GM23248 (cell line): ENCODE measurements around the gene HEMK1. TPM values are rescaled to one million over a fixed set of nuclear protein-coding genes. Genes with fewer than 3 reads are reported as not detected.

Experiments used
- DNase-seq: peaks from one replicate; pipeline ENCODE4 v3.0.0-alpha.2; 2015
- H2AFZ ChIP-seq: fragments of 200-600 bp; sonication (generic); 2 replicates; pipeline ENCODE4 v1.6.1; 2016; ENCODE audit warnings: antibody characterized with exemption
- H3F3A ChIP-seq: fragments of 200-600 bp; sonication (generic); 2 replicates; pipeline ENCODE4 v1.6.1; 2016; ENCODE audit warnings: mild to moderate bottlenecking, antibody characterized with exemption, mixed run types; ENCODE audit not compliant: insufficient read depth
- H3K27ac ChIP-seq: fragments of 200-600 bp; sonication (generic); 2 replicates; pipeline ENCODE4 v1.5.1; 2016; ENCODE audit warnings: mild to moderate bottlenecking
- H3K27me3 ChIP-seq: fragments of 200-600 bp; sonication (generic); replicated peaks from 2 replicates; pipeline ENCODE4 v1.6.1; 2016; ENCODE audit warnings: mild to moderate bottlenecking; ENCODE audit not compliant: insufficient read depth
- H3K36me3 ChIP-seq: fragments of 200-600 bp; sonication (generic); 2 replicates; pipeline ENCODE4 v1.6.1; 2016; ENCODE audit warnings: low read depth, mild to moderate bottlenecking
- H3K4me1 ChIP-seq: fragments of 200-600 bp; sonication (generic); 2 replicates; pipeline ENCODE4 v1.6.1; 2016; ENCODE audit warnings: mild to moderate bottlenecking; ENCODE audit not compliant: insufficient read depth
- H3K4me2 ChIP-seq: fragments of 200-600 bp; sonication (generic); one replicate; pipeline ENCODE4 v1.6.1; 2016; ENCODE audit warnings: mild to moderate bottlenecking; ENCODE audit not compliant: unreplicated experiment
- H3K4me3 ChIP-seq: fragments of 200-600 bp; sonication (generic); 2 replicates; pipeline ENCODE4 v1.5.1; 2016; ENCODE audit warnings: mild to moderate bottlenecking
- H3K79me2 ChIP-seq: fragments of 200-600 bp; sonication (generic); 2 replicates; pipeline ENCODE4 v1.6.1; 2016; ENCODE audit warnings: mild to moderate bottlenecking; ENCODE audit not compliant: insufficient read depth
- H3K9ac ChIP-seq: fragments of 200-600 bp; sonication (generic); 2 replicates; pipeline ENCODE4 v1.6.1; 2016; ENCODE audit warnings: mild to moderate bottlenecking
- H3K9me2 ChIP-seq: fragments of 200-600 bp; sonication (generic); 2 replicates; pipeline ENCODE4 v1.6.1; 2016; ENCODE audit warnings: mixed run types, mild to moderate bottlenecking, moderate library complexity; ENCODE audit not compliant: insufficient read depth
- H3K9me3 ChIP-seq: fragments of 200-600 bp; sonication (generic); one replicate; pipeline ENCODE4 v1.6.1; 2017; ENCODE audit warnings: low read depth
- H4K20me1 ChIP-seq: fragments of 200-600 bp; sonication (generic); 2 replicates; pipeline ENCODE4 v1.6.0; 2016; ENCODE audit not compliant: insufficient read depth
- EZH2 ChIP-seq: fragments of 200-600 bp; sonication (generic); IDR thresholded peaks from 2 replicates; pipeline ENCODE4 v1.6.1; 2018; ENCODE audit warnings: antibody characterized with exemption, mild to moderate bottlenecking; ENCODE audit not compliant: insufficient read depth, poor library complexity, severe bottlenecking
- EZH2phosphoT487 ChIP-seq: fragments of 200-600 bp; sonication (generic); IDR thresholded peaks from 2 replicates; pipeline ENCODE4 v1.6.1; 2018; ENCODE audit warnings: antibody characterized with exemption, moderate library complexity, mild to moderate bottlenecking, low read depth; ENCODE audit not compliant: insufficient read depth
- WGBS, 2 experiments: methylation state at CpG; one replicate each; pipeline ENCODE4 v1.1.6; 2015 to 2017; ENCODE audit warnings: low lambda C conversion rate in 2 of 2, low coverage in 1 of 2; ENCODE audit errors: missing lambda C conversion rate in 2 of 2; 5-methylcytosine and 5-hydroxymethylcytosine counted together
- in situ Hi-C: fragments of 300-500 bp; cut with MboI; formaldehyde crosslinking; loops from 2 replicates; pipeline ENCODE4 v1.15.0; 2020
- polyA plus RNA-seq: library from polyadenylated mRNA; unstranded; fragments of >200 nt; fragmentation: Nextera tagmentation; extraction: Ambion mirVana; gene quantifications from 2 replicates; pipeline ENCODE4 v1.2.1, GENCODE V29; 2016
- total RNA-seq: library from RNA; depleted of rRNA; stranded (reverse); fragments of >200 nt; shearing (Covaris generic); gene quantifications from 2 replicates; pipeline ENCODE4 v1.2.3, GENCODE V29; 2014

Gene HEMK1
- total and polyA plus RNA-seq, 2 experiments from 2014 or later: 15.8 to 17.3 TPM

- WGBS, 2 experiments: 1 to 2% methylated on average over 52 to 70 of the region's 75 CpGs
- Histone ChIP-seq H3F3A (no peaks in the 10 kb centered on the region; the same call in 1 of the 2 replicates), H3K4me3 (peak within 1 kb of the TSS; percentile 76), H3K27ac (no peak within 1 kb of the TSS), H3K9ac (peak within 1 kb of the TSS; percentile 75), H3K4me1 (no peaks in the 10 kb centered on the region), H3K79me2 (no peaks in the 10 kb centered on the region), H3K4me2 (peak within 1 kb of the TSS; percentile 89), H3K36me3 (no peaks in the 10 kb centered on the region), H3K9me2 (no peaks in the 10 kb centered on the region), H3K27me3 (no peaks in the 10 kb centered on the region), H3K9me3 (no peaks in the 10 kb centered on the region), H4K20me1 (no peaks in the 10 kb centered on the region), H2AFZ (peak within 1 kb of the TSS; percentile 82)
- peak; percentile 94 for DNase-seq
- in situ Hi-C loops: loop anchor here (5.0 kb wide), 1 partner anchor 34 kb away; no protein-coding TSS in a partner anchor
- no peak for TF ChIP-seq EZH2
- no peak for TF ChIP-seq EZH2phosphoT487
Measured at GRCh38 chr3:50611464-50612233, 42.3 kb downstream of the HEMK1 start, which contains the start of gene CISH. Gene CISH (minus strand): TSS chr3:50611774. CDS start chr3:50611650, 124 bp downstream.

- H3K36me3 ChIP-seq: no peaks in the 10 kb centered on the region
- no peaks in the 10 kb centered on the region for H3K27me3 ChIP-seq
- no peaks in the 10 kb centered on the region for H3K9me2 ChIP-seq
- H3K4me1 ChIP-seq: no peaks in the 10 kb centered on the region
- peaks cover 1% of the 10 kb centered on the region for H3K79me2 ChIP-seq
- H3K9ac ChIP-seq: peak overlapping the region; percentile 75
- no peaks in the 10 kb centered on the region for H3K9me3 ChIP-seq
- H3K4me3 ChIP-seq: peak overlapping the region; percentile 76
- 6 to 7% methylated on average over 25 to 29 of the region's 29 CpGs for WGBS, 2 experiments
- no peak overlapping the region for H3K27ac ChIP-seq
- peak overlapping the region; percentile 89 for H3K4me2 ChIP-seq
- TF ChIP-seq EZH2phosphoT487 (no peak), EZH2 (no peak)
- peak overlapping the region; percentile 82 for H2AFZ ChIP-seq
- in situ Hi-C loops: loop anchor here (5.0 kb wide), 1 partner anchor 35 kb away; no protein-coding TSS in a partner anchor
- no peaks in the 10 kb centered on the region for H4K20me1 ChIP-seq
- no peaks in the 10 kb centered on the region; the same call in 1 of the 2 replicates for H3F3A ChIP-seq
- DNase-seq: no peak
Measured at GRCh38 chr3:50612234-50612882, 43.0 kb downstream of the HEMK1 start.

GRCh38 chr3:50612970-50613846 lies 43.9 kb downstream of the HEMK1 start:
- H2AFZ ChIP-seq: no peak overlapping the region
- no peaks in the 10 kb centered on the region for H3K9me3 ChIP-seq
- no peaks in the 10 kb centered on the region for H3K27me3 ChIP-seq
- H3K9me2 ChIP-seq: no peaks in the 10 kb centered on the region
- peaks cover 10% of the 10 kb centered on the region for H3K79me2 ChIP-seq
- 46 to 49% methylated on average over 6 of the region's 6 CpGs for WGBS, 2 experiments
- H3K36me3 ChIP-seq: no peaks in the 10 kb centered on the region
- in situ Hi-C loops: loop anchor here (5.0 kb wide), 1 partner anchor 36 kb away; no protein-coding TSS in a partner anchor
- no peaks in the 10 kb centered on the region; the same call in 1 of the 2 replicates for H3F3A ChIP-seq
- H4K20me1 ChIP-seq: no peaks in the 10 kb centered on the region
- no peak overlapping the region for H3K4me3 ChIP-seq
- peaks cover 6% of the 10 kb centered on the region for H3K4me1 ChIP-seq
- no peak overlapping the region for H3K4me2 ChIP-seq
- no peak for TF ChIP-seq EZH2phosphoT487
- no peak overlapping the region for H3K9ac ChIP-seq
- H3K27ac ChIP-seq: no peak overlapping the region
- no peak for DNase-seq

DNA sequence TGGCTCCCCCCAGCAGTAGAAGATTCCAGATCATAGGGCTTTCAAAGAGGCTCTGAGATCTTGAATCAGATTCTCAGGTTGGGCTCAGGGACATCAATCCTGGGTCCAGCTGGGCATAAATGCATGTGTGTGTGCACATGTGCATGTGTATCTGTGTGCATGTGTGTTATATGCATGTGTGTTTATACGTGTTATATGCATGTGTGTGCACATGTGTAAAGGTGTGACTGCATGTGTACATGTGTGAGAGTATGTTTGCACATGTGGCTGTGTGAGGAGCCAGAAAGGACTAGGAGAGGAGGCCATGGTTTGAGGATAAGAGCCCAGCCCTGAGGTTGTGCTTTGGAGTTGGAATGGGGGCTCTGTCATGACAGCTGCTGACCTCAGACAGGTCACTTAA lies 45.9 kb downstream of the HEMK1 start:
- Histone ChIP-seq H2AFZ (no peak overlapping the region), H3F3A (no peaks in the 10 kb centered on the region; the same call in 1 of the 2 replicates), H3K4me2 (no peak overlapping the region), H3K27ac (no peak overlapping the region), H3K9ac (no peak overlapping the region), H3K27me3 (no peaks in the 10 kb centered on the region), H4K20me1 (no peaks in the 10 kb centered on the region), H3K9me2 (no peaks in the 10 kb centered on the region), H3K9me3 (no peaks in the 10 kb centered on the region), H3K4me1 (peaks cover 10% of the 10 kb centered on the region), H3K36me3 (no peaks in the 10 kb centered on the region), H3K79me2 (peaks cover 28% of the 10 kb centered on the region), H3K4me3 (no peak overlapping the region)
- 4 to 13% methylated on average over 1 of the region's 1 CpG for WGBS, 2 experiments
- in situ Hi-C loops: no loop called here
- TF ChIP-seq EZH2: no peak
- TF ChIP-seq EZH2phosphoT487: no peak
- DNase-seq: no peak
